T-helper 17 cell (primary cell): ENCODE data around the gene FBXW10. TPM values are rescaled to one million over a fixed set of nuclear protein-coding genes. Genes with fewer than 3 reads are reported as not detected.
"Not testable (repeated sequence)": the region's sequence is repeated elsewhere in the genome, so short reads cannot be mapped to it uniquely, and the experiment has no call there.

Source experiments
- ATAC-seq: fragments of 150-1000 bp; cut with Tn5 transposase; 2 replicates; pipeline ENCODE4 v1.10.0; 2021; ENCODE audit warnings: mild to moderate bottlenecking, moderate library complexity
- DNase-seq, 3 donors: peaks; one replicate each; pipeline versions ENCODE4 v3.0.0 to v3.0.0-alpha.2; 2020 to 2021
- H3K9me3 ChIP-seq: one replicate; pipeline ENCODE4 v1.7.0; 2013; ENCODE audit warnings: low read length, mild to moderate bottlenecking; ENCODE audit not compliant: control insufficient read depth, poor library complexity, severe bottlenecking
- H3K27ac Mint-ChIP-seq: one replicate; pipeline ENCODE4 v1.8.0; 2022; ENCODE audit warnings: mild to moderate bottlenecking, moderate library complexity, mixed read lengths
- H3K27me3 Mint-ChIP-seq: one replicate; pipeline ENCODE4 v1.8.0; 2022; ENCODE audit warnings: mixed read lengths
- H3K36me3 Mint-ChIP-seq: one replicate; pipeline ENCODE4 v1.8.0; 2022; ENCODE audit warnings: low read depth, mixed read lengths
- H3K4me1 Mint-ChIP-seq: one replicate; pipeline ENCODE4 v1.8.0; 2022; ENCODE audit warnings: mild to moderate bottlenecking, mixed read lengths
- H3K4me3 Mint-ChIP-seq: one replicate; pipeline ENCODE4 v1.8.0; 2022; ENCODE audit warnings: mild to moderate bottlenecking, moderate library complexity, mixed read lengths
- total RNA-seq, 4 donors: library from RNA in 2 of 4; stranded (reverse) in 2 of 4; gene quantifications; one replicate each; pipeline ENCODE4 v1.2.3 and lab custom pipeline; 2022 to 2026

FBXW10 gene
- total RNA-seq, 2 donors from 2014 or later: not detected

- ATAC-seq, DNase-seq, H3K36me3 Mint-ChIP-seq, H3K27ac Mint-ChIP-seq, H3K4me1 Mint-ChIP-seq, H3K4me3 Mint-ChIP-seq, H3K9me3 ChIP-seq, H3K27me3 Mint-ChIP-seq: not testable (repeated sequence)
Measured at GRCh38 chr17:18827613-18828012, 83.8 kb downstream of the FBXW10 start.

Other genes starting within 250 kb of the FBXW10 start
- gene TBC1D28, start 99.7 kb upstream of the FBXW10 start, total RNA-seq: not detected
- gene FOXO3B, start 61.7 kb upstream of the FBXW10 start, total RNA-seq: 1 to 10 TPM; 4.5 to 4.6 TPM
- 10 to 100 TPM; 17.2 to 28.6 TPM for gene TVP23B, start 37.1 kb downstream of the FBXW10 start, total RNA-seq
- gene PRPSAP2, start 114.1 kb downstream of the FBXW10 start, total RNA-seq: 10 to 100 TPM; 26.3 to 27.9 TPM
- not detected for gene SLC5A10, start 208.1 kb downstream of the FBXW10 start, total RNA-seq